ENCODE data around the gene NUP93.

The NUP93 gene

GRCh38 chr16:56852968-56853367 lies 123.0 kb downstream of the NUP93 start:
- POLR2A ChIA-PET: interaction anchor here (0.8 to 1.6 kb wide), 2 partner anchors 9 to 10 kb away, joined by 3 to 4 read pairs; no protein-coding TSS in a partner anchor
- Histone ChIP-seq H3K4me1 (ENCODE audit: control insufficient read depth, insufficient read depth, low read length) (no peaks in the 10 kb centered on the region), H3K36me3 (ENCODE audit: control insufficient read depth in 2 of 2, insufficient read depth in 1 of 2, low read length in 2 of 2) (no peaks in the 10 kb centered on the region), H3K9me3 (ENCODE audit: control insufficient read depth, insufficient read depth, low read depth, low read length) (no peaks in the 10 kb centered on the region), H3K27ac (ENCODE audit: extremely low read depth, low read depth, low read length) (no peak overlapping the region), H3K4me3 (ENCODE audit: low read depth, low read length) (no peak overlapping the region)
- TF ChIP-seq ZNF248 (tag by site-specific recombination; IDR thresholded peaks at IDR 0.05): no peak
- no peak for TF ChIP-seq PRDM4 (tag by site-specific recombination; IDR thresholded peaks at IDR 0.05)
- no peak for TF ChIP-seq PATZ1 (tag by site-specific recombination; IDR thresholded peaks at IDR 0.05)
- TF ChIP-seq ELK4 (IDR thresholded peaks at IDR 0.05; ENCODE audit: borderline replicate concordance, low read depth, low read length): no peak
- TF ChIP-seq ZNF704 (tag by site-specific recombination; IDR thresholded peaks at IDR 0.05): no peak
- no peak for TF ChIP-seq ZNF707 (tag by site-specific recombination; IDR thresholded peaks at IDR 0.05)
- TF ChIP-seq REST (tag by site-specific recombination; IDR thresholded peaks at IDR 0.05): no peak
- CTCF ChIA-PET: interaction anchor here (0.6 to 3.6 kb wide), 2 partner anchors 60 to 1094 kb away, joined by 3 to 17 read pairs; no protein-coding TSS in a partner anchor

- Histone ChIP-seq H3K4me1 (ENCODE audit: control insufficient read depth, insufficient read depth, low read length) (no peaks in the 10 kb centered on the region), H3K9me3 (ENCODE audit: control insufficient read depth, insufficient read depth, low read depth, low read length) (no peaks in the 10 kb centered on the region), H3K36me3 (ENCODE audit: control insufficient read depth in 2 of 2, insufficient read depth in 1 of 2, low read length in 2 of 2) (no peaks in the 10 kb centered on the region), H3K4me3 (ENCODE audit: low read depth, low read length) (no peak overlapping the region), H3K27ac (ENCODE audit: extremely low read depth, low read depth, low read length) (no peak overlapping the region)
- TF ChIP-seq ZSCAN23 (tag by site-specific recombination; IDR thresholded peaks at IDR 0.05): no peak
- TF ChIP-seq ZFP37 (tag by site-specific recombination; IDR thresholded peaks at IDR 0.05): no peak
- TF ChIP-seq BCL11B (tag by site-specific recombination; IDR thresholded peaks at IDR 0.05; ENCODE audit: low read depth): no peak
- no peak for TF ChIP-seq ZSCAN30 (tag by site-specific recombination; IDR thresholded peaks at IDR 0.05)
- CTCF ChIA-PET: interaction anchor here (4.3 kb wide), 1 partner anchor 12 kb away, joined by 22 read pairs; no protein-coding TSS in a partner anchor
- POLR2A ChIA-PET: interaction anchor here (0.6 to 0.7 kb wide), 2 partner anchors 17 to 92 kb away, joined by 3 read pairs; no protein-coding TSS in a partner anchor
Measured at GRCh38 chr16:56855201-56855600, 125.3 kb downstream of the NUP93 start.

Measured in HEK293 (cell line).